T-helper 2 cell treated with Interferon-gamma antibody and Interleukin-4, amounts not matched to agents 5 μg/mL and 100 μg/mL, for 36 hours (primary cell): Measurements from ENCODE around the gene SLC39A9.

Source experiments
- DNase-seq: peaks from one replicate; pipeline ENCODE4 v3.0.0; 2021; ENCODE audit warnings: low spot score
- H3K27ac Mint-ChIP-seq: one replicate; pipeline ENCODE4 v1.8.0; 2021; ENCODE audit warnings: mild to moderate bottlenecking, mixed read lengths
- H3K27me3 Mint-ChIP-seq: one replicate; pipeline ENCODE4 v1.8.0; 2021; ENCODE audit warnings: low read depth, mixed read lengths
- H3K36me3 Mint-ChIP-seq: one replicate; pipeline ENCODE4 v1.8.0; 2021; ENCODE audit warnings: low read depth, mixed read lengths
- H3K4me1 Mint-ChIP-seq: one replicate; pipeline ENCODE4 v1.8.0; 2021; ENCODE audit warnings: low read depth, mixed read lengths
- H3K4me3 Mint-ChIP-seq: one replicate; pipeline ENCODE4 v1.8.0; 2022; ENCODE audit warnings: mild to moderate bottlenecking, moderate library complexity, mixed read lengths
- H3K9me3 Mint-ChIP-seq: one replicate; pipeline ENCODE4 v1.8.0; 2021; ENCODE audit warnings: mixed read lengths

Gene SLC39A9

DNA sequence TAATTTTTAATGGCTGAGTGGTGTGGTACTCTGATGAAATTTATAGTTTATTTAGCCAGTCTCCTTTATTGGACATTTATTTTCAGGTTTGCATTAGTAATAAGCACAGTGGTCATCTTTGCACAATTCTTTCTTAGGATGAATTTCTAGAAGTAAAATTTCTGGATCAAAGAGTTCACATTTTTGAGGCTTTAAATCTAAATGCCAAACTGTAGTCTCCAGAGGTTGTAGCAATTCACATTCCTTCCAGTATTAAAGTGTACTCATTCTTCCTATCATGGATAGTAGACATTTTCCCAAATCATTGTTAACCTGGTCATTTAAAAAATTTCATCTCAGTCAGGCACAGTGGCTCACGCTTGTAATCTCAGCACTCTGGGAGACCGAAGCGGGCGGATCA lies 24.8 kb downstream of the SLC39A9 start:
- H3K27me3 Mint-ChIP-seq = no peaks in the 10 kb centered on the region
- peaks cover 13% of the 10 kb centered on the region for H3K4me1 Mint-ChIP-seq
- no peak overlapping the region for H3K27ac Mint-ChIP-seq
- peaks cover 21% of the 10 kb centered on the region for H3K36me3 Mint-ChIP-seq
- no peaks in the 10 kb centered on the region for H3K9me3 Mint-ChIP-seq
- DNase-seq = no peak
- no peak overlapping the region for H3K4me3 Mint-ChIP-seq

DNA sequence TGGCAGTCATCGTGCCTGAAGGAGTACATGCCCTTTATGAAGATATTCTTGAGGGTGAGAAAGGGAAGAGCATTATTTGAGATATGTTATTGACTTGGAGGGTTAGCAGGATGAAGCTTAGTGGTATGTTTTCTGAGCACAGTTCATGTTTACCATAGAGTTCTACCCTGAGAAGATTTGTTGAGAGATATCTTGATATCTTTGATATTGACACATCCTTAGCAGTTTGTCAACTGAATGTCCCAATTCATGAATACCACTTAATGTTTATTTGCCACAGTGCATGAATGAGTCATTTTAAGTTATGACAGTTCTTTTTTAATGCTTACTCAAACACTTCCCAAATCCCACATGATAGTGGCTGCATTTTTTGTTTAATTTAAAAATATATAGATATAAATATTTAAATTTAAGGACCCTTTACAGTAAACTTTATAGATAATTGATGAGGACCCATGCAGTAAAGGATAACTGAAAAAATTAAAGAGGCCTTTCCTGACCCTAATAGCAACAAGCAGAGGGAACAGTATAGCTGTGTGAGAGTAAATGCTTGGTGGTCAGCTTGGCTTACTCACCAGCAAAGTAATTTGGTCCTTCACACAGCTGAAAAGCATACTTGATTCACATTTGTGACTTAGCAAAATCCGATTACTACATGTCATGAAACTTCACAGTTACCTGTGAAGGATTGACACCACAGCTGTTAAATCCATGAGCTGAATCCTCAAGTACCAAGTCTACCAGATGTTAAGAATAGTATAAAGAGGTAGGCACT lies 25.8 kb downstream of the SLC39A9 start:
- Mint-ChIP-seq H3K4me1 (peaks cover 9% of the 10 kb centered on the region), H3K9me3 (no peaks in the 10 kb centered on the region), H3K36me3 (peaks cover 25% of the 10 kb centered on the region), H3K27me3 (no peaks in the 10 kb centered on the region), H3K27ac (no peak overlapping the region), H3K4me3 (no peak overlapping the region)
- DNase-seq = no peak

DNA sequence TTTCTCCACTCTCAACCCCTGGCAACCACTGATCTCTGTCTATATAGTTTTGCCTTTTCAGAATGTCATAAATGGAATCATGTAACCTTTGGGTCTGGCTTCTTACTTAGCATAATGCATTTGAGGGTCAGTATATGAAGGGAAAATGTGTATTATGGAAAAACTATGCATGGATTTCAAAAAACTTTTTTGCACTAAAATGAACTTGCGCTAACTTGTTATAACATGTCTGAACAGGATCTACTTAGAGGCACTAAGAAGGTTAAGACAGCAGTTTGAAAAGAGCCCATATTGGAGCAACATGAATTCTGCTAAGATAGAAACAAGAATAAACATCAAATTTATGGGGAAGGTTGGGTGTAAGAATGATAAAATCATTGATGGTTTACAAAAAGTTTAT lies 29.1 kb downstream of the SLC39A9 start:
- H3K9me3 Mint-ChIP-seq = no peaks in the 10 kb centered on the region
- no peaks in the 10 kb centered on the region for H3K4me1 Mint-ChIP-seq
- H3K4me3 Mint-ChIP-seq = no peak overlapping the region
- H3K27me3 Mint-ChIP-seq = no peaks in the 10 kb centered on the region
- H3K36me3 Mint-ChIP-seq = peaks cover 28% of the 10 kb centered on the region
- no peak overlapping the region for H3K27ac Mint-ChIP-seq
- DNase-seq = no peak

DNA sequence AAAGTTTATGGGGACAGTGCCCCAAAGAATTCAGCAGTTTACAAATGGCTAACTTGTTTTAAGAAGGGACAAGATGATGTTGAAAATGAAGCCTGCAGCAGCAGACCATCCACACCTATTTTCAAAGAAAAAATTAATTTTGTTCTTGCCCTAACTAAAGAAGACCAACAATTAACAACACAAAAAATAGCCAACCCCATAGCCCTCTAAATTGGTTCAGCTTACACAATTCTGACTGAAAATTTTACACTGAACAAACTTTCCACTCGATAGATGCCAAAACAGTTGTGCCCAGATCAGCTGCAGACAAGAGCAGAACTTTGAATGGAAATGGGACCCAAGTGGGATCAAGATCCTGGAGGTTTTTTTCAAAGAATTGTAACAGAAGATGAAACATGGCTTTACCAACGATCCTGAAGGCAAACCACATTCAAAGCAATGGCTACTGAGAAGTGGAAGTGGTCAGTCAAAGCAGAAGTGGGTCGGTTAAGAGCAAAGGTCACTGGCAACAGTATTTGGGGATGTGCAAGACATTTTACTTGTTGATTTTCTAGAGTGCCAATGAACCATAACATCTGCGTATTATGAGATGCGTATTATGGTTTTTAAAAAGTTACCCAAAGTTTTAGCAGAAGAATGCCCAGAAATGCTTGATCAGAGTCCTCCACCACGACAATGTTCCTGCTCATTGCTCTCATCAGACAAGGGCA lies 30.0 kb downstream of the SLC39A9 start:
- Mint-ChIP-seq H3K27me3 (no peaks in the 10 kb centered on the region), H3K27ac (no peak overlapping the region), H3K4me3 (no peak overlapping the region), H3K4me1 (no peaks in the 10 kb centered on the region), H3K36me3 (peaks cover 28% of the 10 kb centered on the region), H3K9me3 (no peaks in the 10 kb centered on the region)
- no peak for DNase-seq

DNA sequence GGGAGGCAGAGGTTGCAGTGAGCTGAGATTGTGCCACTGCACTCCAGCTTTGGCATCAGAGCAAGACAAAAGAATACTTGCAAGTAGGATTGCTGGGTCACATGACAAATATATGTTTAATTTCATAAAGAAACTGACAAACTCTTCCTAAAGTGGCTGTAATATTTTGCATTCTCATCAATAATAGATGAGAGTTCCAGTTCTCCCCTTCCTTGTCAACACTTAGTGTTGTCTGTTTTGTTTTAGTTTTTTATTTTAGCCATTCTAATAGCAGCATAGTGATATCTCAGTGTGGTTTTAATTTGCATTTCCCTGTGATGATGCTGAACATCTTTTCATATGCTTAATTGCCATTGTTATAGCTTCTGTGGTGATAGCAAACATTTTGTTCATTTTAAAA lies 31.2 kb downstream of the SLC39A9 start:
- Mint-ChIP-seq H3K27ac (no peak overlapping the region), H3K4me1 (no peaks in the 10 kb centered on the region), H3K27me3 (no peaks in the 10 kb centered on the region), H3K36me3 (peaks cover 25% of the 10 kb centered on the region), H3K4me3 (no peak overlapping the region), H3K9me3 (no peaks in the 10 kb centered on the region)
- DNase-seq = no peak

DNA sequence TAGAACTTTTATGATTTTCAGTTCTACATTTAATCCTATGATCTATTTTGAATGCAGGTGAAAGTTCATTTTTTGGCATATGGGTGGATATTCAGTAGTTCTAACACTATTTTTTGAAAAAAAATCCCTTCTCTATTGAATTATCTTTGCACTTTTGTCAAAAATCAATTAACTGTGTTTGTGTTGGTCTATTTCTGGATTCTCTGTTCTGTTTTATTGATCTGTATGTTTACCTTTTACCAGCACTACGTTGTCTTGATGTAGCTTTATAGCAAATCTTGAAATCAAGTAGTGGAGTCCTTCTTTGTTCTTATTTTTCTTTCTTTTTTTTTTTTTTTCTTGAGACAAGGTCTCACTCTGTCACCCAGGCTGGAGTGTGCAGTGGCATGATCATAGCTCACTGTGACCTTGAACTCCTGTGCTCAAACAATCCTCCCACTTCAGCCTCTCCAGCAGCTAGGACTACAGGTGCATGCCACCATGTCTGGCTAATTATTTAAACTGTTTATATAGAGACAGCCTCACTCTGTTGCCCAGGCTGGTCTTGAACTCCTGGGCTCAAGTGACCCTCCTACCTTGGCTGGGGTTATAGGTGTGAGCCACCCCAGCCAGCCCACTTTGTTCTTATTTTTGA lies 31.9 kb downstream of the SLC39A9 start:
- Mint-ChIP-seq H3K27me3 (no peaks in the 10 kb centered on the region), H3K4me3 (no peak overlapping the region), H3K9me3 (no peaks in the 10 kb centered on the region), H3K27ac (no peak overlapping the region), H3K36me3 (peaks cover 19% of the 10 kb centered on the region), H3K4me1 (no peaks in the 10 kb centered on the region)
- no peak for DNase-seq

DNA sequence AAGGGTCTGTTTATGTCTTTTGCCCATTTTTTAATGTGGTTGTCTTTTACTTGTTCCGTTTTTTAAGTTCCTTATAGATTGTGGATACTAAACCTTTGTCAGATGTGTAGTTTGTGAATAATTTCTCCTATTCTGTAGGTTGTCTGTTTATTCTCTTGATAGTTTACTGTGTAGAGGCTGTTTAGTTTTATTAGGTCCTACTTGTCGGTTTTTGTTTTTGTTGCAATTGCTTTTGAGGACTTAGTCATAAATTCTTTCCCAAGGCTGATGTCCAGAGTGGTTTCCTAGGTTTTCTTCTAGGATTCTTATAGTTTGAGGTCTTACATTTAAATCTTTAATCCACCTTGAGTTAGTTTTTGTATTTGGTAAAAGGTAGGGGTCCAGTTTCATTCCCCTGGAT lies 33.9 kb downstream of the SLC39A9 start:
- DNase-seq = no peak
- no peak overlapping the region for H3K4me3 Mint-ChIP-seq
- no peaks in the 10 kb centered on the region for H3K27me3 Mint-ChIP-seq
- H3K27ac Mint-ChIP-seq = no peak overlapping the region
- no peaks in the 10 kb centered on the region for H3K9me3 Mint-ChIP-seq
- no peaks in the 10 kb centered on the region for H3K4me1 Mint-ChIP-seq
- peaks cover 12% of the 10 kb centered on the region for H3K36me3 Mint-ChIP-seq

DNA sequence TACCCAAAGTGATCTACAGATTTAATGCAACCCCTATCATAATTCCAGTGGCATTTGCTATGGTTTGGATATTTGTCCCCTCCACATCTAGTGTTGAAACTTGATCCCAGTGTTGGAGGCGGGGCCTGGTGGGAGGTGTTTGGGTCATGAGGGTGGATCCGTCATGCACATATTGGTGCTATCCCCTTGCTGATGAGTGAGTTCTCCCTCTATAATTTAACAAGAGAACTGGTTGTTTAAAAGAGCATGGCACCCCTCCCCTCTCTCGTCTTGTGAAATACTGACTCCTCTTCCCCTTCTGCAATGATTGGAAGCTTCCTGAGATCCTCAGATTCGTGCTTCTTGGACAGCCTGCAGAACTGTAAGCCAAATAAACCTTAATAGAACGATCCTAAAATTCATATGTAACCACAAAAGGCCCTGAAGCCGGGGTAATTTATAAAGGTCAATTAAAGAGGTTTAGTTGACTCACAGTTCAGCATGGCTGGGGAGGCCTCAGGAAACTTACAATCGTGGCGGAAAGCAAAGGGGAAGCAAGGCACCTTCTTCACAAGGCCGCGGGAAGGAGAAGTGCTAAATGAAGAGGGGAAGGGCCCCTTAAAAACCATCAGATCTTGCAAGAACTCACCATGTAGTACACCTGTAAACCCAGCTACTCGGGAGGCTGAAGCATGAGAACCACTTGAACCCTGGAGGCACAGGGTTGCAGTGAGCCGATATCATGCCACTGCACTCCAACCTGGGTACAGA lies 41.2 kb downstream of the SLC39A9 start:
- peaks cover 22% of the 10 kb centered on the region for H3K36me3 Mint-ChIP-seq
- H3K9me3 Mint-ChIP-seq = no peaks in the 10 kb centered on the region
- H3K27ac Mint-ChIP-seq = no peak overlapping the region
- H3K4me1 Mint-ChIP-seq = peaks cover 16% of the 10 kb centered on the region
- no peak for DNase-seq
- no peaks in the 10 kb centered on the region for H3K27me3 Mint-ChIP-seq
- no peak overlapping the region for H3K4me3 Mint-ChIP-seq

DNA sequence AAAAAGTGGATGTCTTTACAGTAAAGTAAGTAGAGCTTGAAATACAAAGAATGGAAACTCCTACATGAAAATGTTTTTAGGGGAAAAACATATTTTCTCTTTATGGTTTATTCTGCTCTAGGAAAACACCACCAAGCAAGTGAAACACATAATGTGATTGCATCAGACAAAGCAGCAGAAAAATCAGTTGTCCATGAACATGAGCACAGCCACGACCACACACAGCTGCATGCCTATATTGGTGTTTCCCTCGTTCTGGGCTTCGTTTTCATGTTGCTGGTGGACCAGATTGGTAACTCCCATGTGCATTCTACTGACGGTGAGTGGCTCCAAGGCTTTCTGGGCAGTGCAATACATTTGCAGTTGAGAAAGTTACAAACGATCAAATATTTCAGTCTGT lies 43.5 kb downstream of the SLC39A9 start:
- Mint-ChIP-seq H3K36me3 (peaks cover 31% of the 10 kb centered on the region), H3K9me3 (no peaks in the 10 kb centered on the region), H3K27me3 (no peaks in the 10 kb centered on the region), H3K4me3 (no peak overlapping the region), H3K4me1 (peaks cover 19% of the 10 kb centered on the region), H3K27ac (no peak overlapping the region)
- DNase-seq = no peak

DNA sequence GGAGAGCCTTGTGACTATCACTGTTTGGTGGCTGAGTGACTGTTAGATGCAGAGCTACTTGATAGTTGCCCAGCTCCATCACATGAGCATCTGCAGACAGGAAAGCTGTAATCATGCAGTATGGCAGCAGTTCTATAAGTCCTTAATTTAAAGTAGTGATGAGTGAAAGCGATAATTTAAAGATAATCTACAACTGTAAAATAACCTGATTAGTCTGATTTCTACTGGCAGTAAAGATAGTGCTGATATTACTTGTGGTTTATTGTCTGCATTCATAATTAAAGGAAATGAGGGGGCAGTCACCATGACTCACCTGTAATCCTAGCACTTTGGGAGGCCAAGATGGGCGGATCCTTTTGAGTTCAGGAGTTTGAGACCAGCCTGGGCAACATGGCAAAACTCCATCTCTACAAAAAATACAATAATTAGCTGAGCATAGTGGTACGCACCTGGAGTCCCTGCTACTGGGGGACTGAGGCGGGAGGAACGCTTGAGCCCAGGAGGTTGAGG lies 44.9 kb downstream of the SLC39A9 start:
- DNase-seq = no peak
- Mint-ChIP-seq H3K27me3 (no peaks in the 10 kb centered on the region), H3K4me3 (no peak overlapping the region), H3K27ac (no peak overlapping the region), H3K36me3 (peaks cover 34% of the 10 kb centered on the region), H3K4me1 (peaks cover 19% of the 10 kb centered on the region), H3K9me3 (no peaks in the 10 kb centered on the region)

DNA sequence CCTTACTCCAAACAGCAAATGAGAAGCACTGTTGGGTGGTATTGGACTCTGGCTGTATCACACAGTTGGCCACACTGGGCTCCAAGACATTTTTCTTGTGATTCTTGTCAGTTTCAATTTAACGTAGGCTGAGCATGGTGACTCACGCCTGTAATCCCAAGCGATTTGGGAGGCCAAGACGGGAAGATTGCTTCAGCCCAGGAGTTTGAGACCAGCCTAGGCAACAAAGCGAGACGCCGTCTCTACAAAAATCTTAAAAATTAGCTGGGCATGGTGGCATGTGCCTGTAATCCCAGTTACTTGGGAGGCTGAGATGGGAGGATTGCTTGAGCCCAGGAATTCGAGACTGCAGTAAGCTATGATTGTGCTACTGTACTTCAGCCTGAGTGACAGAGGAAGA lies 50.7 kb downstream of the SLC39A9 start:
- H3K4me3 Mint-ChIP-seq = no peak overlapping the region
- no peaks in the 10 kb centered on the region for H3K27me3 Mint-ChIP-seq
- no peaks in the 10 kb centered on the region for H3K9me3 Mint-ChIP-seq
- peaks cover 4% of the 10 kb centered on the region for H3K4me1 Mint-ChIP-seq
- H3K27ac Mint-ChIP-seq = no peak overlapping the region
- peaks cover 19% of the 10 kb centered on the region for H3K36me3 Mint-ChIP-seq
- no peak for DNase-seq

DNA sequence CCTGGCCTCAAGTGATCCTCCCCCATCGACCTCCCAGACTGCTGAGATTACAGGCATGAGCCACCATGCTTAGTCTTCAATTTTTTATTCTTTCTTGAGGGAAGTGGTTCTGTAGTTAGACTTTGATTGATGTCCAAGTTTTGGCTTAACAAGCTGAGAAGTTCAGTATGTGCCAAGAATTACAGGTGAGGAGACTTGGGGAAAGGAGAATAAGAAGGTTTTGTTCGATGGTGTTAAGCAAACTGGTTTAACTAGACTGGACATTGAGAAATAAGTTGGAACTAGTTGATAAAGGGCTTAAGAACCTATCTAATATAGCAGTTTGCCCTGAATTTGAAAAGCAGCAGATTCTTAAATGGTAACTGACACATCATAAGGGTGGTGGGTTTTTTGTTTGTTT lies 53.4 kb downstream of the SLC39A9 start:
- Mint-ChIP-seq H3K36me3 (peaks cover 15% of the 10 kb centered on the region), H3K27me3 (no peaks in the 10 kb centered on the region), H3K4me3 (no peak overlapping the region), H3K27ac (no peak overlapping the region), H3K9me3 (no peaks in the 10 kb centered on the region), H3K4me1 (no peaks in the 10 kb centered on the region)
- DNase-seq = no peak

DNA sequence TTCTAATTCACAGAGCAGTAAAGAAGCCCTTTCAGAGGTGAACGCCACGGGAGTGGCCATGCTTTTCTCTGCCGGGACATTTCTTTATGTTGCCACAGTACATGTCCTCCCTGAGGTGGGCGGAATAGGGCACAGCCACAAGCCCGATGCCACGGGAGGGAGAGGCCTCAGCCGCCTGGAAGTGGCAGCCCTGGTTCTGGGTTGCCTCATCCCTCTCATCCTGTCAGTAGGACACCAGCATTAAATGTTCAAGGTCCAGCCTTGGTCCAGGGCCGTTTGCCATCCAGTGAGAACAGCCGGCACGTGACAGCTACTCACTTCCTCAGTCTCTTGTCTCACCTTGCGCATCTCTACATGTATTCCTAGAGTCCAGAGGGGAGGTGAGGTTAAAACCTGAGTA lies 59.9 kb downstream of the SLC39A9 start:
- peaks cover 20% of the 10 kb centered on the region for H3K36me3 Mint-ChIP-seq
- H3K27ac Mint-ChIP-seq = no peak overlapping the region
- H3K9me3 Mint-ChIP-seq = no peaks in the 10 kb centered on the region

DNA sequence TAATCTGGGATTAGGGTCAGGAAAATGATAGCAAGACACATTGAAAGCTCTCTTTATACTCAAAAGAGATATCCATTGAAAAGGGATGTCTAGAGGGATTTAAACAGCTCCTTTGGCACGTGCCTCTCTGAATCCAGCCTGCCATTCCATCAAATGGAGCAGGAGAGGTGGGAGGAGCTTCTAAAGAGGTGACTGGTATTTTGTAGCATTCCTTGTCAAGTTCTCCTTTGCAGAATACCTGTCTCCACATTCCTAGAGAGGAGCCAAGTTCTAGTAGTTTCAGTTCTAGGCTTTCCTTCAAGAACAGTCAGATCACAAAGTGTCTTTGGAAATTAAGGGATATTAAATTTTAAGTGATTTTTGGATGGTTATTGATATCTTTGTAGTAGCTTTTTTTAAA lies 60.6 kb downstream of the SLC39A9 start:
- Mint-ChIP-seq H3K4me3 (no peak overlapping the region), H3K4me1 (no peaks in the 10 kb centered on the region), H3K9me3 (no peaks in the 10 kb centered on the region), H3K27ac (no peak overlapping the region), H3K27me3 (no peaks in the 10 kb centered on the region), H3K36me3 (peaks cover 20% of the 10 kb centered on the region)
- no peak for DNase-seq

More for the DNA sequence above, 59.9 kb downstream of the SLC39A9 start:
- Mint-ChIP-seq H3K4me3 (no peak overlapping the region), H3K4me1 (no peaks in the 10 kb centered on the region), H3K27me3 (no peaks in the 10 kb centered on the region)
- no peak for DNase-seq
